ENCODE results near the gene CAMSAP2.

The CAMSAP2 gene, protein sequence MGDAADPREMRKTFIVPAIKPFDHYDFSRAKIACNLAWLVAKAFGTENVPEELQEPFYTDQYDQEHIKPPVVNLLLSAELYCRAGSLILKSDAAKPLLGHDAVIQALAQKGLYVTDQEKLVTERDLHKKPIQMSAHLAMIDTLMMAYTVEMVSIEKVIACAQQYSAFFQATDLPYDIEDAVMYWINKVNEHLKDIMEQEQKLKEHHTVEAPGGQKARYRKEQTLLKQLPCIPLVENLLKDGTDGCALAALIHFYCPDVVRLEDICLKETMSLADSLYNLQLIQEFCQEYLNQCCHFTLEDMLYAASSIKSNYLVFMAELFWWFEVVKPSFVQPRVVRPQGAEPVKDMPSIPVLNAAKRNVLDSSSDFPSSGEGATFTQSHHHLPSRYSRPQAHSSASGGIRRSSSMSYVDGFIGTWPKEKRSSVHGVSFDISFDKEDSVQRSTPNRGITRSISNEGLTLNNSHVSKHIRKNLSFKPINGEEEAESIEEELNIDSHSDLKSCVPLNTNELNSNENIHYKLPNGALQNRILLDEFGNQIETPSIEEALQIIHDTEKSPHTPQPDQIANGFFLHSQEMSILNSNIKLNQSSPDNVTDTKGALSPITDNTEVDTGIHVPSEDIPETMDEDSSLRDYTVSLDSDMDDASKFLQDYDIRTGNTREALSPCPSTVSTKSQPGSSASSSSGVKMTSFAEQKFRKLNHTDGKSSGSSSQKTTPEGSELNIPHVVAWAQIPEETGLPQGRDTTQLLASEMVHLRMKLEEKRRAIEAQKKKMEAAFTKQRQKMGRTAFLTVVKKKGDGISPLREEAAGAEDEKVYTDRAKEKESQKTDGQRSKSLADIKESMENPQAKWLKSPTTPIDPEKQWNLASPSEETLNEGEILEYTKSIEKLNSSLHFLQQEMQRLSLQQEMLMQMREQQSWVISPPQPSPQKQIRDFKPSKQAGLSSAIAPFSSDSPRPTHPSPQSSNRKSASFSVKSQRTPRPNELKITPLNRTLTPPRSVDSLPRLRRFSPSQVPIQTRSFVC (N-terminal part only)

DNA sequence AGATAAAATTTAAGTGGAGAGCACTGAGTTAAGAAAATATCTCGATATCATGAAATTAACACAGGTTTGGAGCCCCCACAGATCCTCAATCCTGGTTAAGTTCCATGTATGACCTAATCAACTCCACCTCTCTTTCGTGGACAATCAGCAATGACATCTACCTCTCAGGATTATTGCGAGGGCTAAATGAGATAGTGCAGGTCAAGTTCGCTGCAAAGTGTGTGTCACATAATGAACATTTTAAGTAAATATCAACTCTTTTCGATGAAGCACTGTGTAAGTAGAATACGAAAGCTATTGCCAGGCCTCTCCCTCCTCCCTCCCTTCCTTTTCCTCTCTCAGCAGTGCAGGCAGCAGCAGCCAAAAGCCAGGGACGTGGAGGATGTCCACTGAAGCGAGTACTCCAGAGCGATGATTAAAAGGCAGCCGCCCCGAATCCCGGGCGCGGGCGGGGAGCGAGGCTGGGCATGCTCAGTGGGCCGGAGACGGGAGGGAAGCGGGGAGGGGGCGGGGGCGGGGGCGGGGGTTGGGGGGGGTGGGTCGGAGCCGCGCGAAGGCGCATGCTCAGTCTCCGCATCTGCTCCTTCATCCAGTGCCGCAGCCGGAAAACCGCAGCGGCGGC is at the start of gene CAMSAP2:
Gene CAMSAP2 (plus strand): TSS at position 567 of the 622 bp plus-strand sequence. CDS start 935 bp downstream, outside the sequence.
- peak in 2 of 3 donors; percentile 24 to 54 for DNase-seq (ENCODE audit: low read depth in 2 of 3, low spot score in 1 of 3)

DNA sequence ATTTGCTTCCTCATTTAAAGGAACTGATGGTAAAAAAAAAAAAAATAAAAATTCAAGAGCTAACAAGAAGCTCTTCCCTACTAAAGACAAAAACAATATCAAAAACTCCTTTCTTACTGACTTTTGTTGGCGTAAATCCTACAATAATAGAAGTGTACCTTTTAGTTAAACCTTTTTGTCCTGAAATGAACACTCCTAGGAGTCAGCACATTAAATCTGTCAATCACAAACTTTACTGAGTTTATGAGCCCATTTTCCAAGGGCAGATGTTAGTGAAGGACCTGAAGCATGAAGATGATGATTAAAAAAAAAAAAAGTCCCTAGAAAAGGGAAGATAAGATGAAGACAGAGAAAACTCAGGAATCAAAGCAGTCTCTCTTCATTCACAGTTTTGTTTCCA is 46.4 kb upstream of the CAMSAP2 start:
- DNase-seq (ENCODE audit: low read depth in 2 of 3, low spot score in 1 of 3) = no peak

DNA sequence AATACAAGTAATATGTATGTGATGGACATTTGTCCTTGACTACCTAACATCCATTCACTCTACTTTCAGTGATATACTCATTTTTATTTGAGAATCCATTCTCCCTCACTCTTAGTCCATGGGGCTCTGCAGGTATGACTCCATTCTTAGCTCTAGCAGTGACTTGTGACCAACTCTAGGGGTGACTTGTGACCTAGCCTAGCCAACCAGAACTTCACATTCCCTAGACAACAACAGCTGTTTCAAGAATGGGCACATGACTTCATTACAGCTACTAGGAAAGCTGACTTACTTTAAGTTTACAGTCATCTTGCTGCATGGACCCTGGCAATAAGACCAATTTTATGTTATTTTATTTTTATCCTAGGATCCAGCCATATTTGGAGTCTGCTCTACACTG is 45.4 kb upstream of the CAMSAP2 start:
- DNase-seq (ENCODE audit: low read depth in 2 of 3, low spot score in 1 of 3) = no peak

DNA sequence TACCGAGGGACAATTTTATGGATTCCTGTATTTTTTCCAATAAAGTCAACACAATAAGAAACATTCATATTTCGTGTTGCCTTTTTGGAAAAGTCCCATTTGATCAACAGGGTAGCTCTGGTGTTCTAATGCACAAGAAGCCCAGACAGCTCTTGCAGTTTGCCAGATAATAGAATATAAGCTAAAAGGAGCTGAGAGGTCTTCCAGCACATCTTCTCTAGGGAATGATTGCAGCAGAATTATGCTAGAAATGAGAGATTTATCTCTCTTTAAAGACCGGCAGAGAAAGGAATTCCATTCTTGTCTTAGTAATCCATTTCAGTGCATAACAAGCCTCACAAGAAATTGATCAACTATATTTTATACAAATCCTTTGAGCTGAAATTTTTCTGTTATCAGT is 44.0 kb upstream of the CAMSAP2 start:
- no peak for DNase-seq (ENCODE audit: low read depth in 2 of 3, low spot score in 1 of 3)

DNA sequence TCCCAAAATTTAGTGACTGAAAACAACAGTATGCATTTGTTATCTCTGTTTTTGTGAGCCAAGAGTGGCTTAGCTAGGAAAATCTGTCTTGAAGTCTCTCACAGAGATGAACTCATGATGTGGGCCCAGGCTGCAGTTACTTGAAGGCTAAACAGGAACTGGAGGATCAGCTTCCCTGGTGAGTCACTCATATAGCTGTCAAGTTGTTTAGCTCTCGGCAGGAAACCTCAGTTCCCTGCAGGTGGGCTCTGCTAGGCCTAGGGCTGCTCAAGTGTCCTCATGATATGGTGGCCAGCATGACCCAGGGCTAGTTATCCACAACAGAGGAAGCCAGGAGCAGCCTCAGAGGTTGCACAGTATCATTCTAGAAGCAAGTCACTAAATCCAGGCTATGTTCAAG is 38.8 kb upstream of the CAMSAP2 start:
- DNase-seq (ENCODE audit: low read depth in 2 of 3, low spot score in 1 of 3) = no peak

DNA sequence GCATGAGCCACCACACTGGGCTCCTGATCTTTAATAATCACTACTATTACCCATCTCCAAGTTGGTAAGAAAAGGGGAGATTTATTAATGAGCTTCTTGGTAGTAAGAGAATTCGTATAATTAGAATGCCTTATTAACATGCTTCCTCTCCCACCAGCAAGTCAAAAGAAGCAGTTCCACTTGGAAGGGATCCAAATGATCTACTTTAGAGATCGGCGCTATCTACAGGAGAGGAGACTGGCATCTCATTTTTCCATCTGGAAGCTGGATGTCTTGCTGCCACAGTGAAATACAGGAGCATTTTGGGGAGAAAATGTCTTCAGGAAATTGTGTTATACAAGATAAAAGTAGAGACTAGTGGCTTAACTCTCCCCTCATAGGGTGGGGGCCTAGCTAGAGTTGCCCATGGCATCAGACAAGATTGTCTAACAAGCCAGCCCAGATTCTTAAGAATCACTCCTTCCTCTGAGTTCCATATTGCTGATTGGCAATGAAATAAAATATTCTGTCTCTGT is 33.6 kb upstream of the CAMSAP2 start:
- DNase-seq (ENCODE audit: low read depth in 2 of 3, low spot score in 1 of 3) = no peak

DNA sequence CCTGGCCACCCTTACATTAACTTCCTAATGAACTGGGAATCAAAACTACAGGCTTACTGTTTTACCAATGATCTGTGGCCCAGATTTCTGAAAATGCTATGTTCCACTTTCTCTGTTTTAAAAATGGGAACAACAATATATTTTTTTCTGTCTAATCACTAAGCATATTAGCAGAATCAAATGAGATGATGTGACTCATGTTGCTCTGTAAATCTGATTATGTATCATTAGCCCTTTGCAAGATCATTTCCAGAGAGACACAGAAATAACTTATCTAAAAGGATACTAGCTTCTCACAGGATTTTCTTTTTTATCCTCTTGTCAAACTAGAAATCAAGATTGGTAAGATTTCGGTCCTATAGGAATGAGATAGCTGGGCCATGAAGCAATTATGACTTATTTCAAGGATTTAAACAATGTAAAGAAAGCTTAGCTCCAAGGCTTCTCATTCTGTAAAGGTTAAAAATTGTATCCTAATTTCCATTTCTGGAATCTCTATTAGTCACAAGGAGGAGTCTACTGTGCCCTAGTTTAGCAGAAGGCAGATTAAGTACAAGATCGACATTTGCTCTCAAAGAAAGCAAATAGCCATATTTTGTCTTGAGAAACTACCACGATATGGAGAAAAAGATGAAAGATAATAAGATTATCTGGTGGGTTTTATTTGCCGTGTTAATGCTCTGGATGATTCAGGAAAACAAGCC is 32.4 kb upstream of the CAMSAP2 start:
- no peak for DNase-seq (ENCODE audit: low read depth in 2 of 3, low spot score in 1 of 3)

DNA sequence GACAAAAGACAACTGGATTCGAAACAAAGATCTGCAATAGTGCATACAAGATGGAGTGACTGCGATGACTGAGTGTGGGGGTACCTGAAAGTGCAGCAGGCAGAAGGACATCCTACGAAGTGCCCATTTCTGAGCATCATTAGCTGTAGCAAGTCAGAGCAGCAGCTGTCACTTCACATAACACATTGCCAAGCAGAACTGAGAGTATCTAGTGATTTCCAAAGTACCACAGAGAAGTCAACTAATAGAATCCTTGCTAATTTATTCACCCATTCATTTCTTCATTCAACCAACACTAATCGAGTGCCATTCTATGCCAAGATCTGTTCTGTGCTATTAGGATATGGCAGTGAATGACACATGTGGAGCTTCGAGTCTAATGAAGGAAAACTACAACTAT is 31.6 kb upstream of the CAMSAP2 start:
- no peak for DNase-seq (ENCODE audit: low read depth in 2 of 3, low spot score in 1 of 3)

DNA sequence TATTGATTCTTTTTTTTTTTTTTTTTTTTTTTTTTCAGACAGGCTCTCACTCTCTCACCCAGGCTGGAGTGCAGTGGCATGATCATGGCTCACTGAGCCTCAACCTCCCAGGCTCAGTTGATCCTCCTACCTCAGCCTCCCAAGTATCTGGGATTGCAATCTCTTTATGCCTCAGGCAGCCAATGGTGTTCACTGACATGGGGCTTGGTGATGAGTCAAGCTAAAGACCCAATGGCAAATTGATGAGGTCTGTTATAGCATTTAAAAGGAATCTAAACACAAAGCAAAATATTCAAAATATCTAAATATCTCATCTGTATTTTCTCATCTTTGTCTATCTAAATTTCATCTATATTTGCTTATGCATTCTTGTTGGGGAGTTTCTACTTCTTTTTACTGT is 30.5 kb upstream of the CAMSAP2 start:
- no peak for DNase-seq (ENCODE audit: low read depth in 2 of 3, low spot score in 1 of 3)

DNA sequence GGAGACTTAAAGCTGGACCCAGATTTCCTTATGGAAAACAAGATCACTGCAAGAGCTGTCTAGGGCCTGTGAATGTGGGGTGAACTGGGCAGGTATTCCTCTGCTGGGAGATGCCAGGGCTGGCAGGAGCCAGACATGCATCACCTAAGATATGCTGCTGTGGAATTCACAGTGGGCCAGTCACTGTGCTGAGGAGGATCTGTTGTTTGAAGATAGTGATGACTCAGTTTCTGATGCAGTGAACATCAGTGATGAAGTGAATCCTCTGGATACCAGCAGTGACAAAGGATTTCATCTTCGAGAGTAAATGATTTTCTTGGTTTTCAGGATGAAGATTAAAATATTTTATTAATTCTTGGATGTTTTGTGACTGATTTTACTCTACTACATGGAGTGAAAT is 29.9 kb upstream of the CAMSAP2 start:
- no peak for DNase-seq (ENCODE audit: low read depth in 2 of 3, low spot score in 1 of 3)

DNA sequence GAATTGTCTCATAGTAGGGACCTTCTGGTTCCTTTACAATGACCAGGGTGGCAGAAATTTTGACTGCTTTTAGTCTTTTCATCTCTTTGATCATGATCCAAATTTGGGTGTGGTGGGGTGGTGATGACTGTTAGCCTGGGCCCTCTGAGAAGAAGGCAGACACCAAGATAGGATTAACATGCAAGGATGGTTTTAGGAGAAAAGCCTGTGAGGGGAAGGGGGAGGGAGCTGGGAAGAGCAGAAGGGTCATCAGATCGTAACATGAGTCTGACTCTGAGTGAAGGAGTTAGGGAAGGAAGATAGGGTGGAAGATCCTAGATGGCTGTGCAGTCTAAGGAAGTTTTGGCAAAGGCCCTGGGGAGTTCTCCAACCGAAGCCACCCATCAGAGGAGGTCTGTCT is 28.5 kb upstream of the CAMSAP2 start:
- no peak for DNase-seq (ENCODE audit: low read depth in 2 of 3, low spot score in 1 of 3)

DNA sequence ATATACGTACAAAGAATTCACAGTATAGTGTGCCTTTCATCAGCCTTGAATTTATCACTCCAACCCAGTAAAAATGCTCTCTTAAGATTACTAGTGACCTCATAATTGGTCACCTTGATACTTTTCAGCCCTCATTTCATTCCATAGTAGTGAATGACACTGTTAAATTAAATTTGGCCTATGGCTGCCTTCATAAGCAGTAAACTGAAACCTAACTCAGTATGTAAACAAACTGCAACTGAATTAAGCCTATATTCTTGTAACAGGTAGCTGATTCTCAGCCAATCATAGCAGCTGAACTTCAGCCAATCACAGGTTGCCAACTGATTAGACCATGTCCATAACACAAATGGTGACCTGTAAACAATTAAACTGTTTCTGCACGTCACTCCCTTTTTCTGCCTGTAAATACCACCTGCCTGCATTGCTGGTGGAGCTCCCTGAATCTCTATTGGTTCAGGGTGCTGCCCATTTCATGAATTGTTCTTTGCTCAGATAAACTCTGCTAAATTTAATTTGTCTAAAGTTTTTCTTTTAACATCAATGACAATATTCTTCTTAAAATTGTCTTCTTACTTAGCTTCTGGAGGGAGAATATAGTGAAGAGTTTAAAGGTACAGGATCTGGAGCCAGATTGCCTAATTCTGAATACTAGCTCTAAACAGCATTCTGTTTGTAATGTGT is 24.0 kb upstream of the CAMSAP2 start:
- DNase-seq (ENCODE audit: low read depth in 2 of 3, low spot score in 1 of 3) = no peak

DNA sequence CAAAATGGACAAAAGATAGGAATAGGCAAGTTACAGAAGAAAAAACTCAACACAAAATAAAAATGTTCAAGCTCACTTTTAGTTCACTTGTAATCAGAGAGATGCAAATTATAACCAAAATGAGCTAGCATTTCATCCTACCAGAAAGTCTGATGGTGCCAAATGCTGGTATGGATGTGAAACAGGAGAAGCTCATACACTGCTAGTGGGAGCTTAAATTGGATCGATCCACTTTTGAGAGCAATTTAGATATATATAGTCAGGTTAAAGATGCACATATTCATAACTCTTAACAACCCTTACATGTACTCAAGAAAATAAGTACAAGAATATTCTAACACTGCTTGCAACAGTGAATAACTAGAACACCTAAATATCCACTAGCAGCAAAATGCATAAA is 18.5 kb upstream of the CAMSAP2 start:
- no peak for DNase-seq (ENCODE audit: low read depth in 2 of 3, low spot score in 1 of 3)

DNA sequence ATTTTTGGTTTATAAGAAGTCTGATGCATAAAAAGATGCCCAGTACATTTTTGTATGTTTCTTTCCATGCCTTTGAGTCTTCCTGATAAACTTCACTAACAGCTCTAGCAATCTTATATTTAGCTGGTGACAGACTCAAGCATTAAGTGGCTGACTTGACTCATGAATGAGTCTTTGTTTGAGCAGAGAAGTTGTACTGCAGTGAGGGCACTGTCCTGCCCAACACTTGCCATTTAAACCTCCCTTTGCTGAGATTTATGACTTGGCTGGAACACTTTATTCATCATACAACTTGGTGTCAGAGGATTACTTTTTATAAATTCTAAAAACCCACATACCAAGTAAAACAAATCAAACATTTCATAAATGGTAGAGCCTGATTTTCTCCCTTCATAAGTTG is 14.6 kb upstream of the CAMSAP2 start:
- no peak for DNase-seq (ENCODE audit: low read depth in 2 of 3, low spot score in 1 of 3)

DNA sequence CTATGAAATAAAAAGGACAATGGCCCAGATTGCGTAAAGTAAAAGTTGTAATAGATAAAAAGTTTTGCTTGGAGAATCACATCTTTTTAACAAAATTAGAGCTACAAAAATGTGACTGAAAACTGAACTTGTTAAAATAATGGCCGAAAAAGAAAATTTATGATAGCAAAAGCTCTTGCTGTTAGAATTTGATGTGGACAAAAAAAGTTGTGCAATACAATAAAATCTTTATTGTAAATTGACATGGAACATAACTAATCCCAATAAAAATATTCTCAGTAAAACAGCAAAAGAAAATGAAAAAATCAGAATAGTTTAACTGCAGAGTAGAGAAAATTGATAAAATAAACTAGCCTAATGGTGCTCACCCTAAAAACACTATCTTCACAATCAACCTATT is 11.4 kb upstream of the CAMSAP2 start:
- no peak for DNase-seq (ENCODE audit: low read depth in 2 of 3, low spot score in 1 of 3)

DNA sequence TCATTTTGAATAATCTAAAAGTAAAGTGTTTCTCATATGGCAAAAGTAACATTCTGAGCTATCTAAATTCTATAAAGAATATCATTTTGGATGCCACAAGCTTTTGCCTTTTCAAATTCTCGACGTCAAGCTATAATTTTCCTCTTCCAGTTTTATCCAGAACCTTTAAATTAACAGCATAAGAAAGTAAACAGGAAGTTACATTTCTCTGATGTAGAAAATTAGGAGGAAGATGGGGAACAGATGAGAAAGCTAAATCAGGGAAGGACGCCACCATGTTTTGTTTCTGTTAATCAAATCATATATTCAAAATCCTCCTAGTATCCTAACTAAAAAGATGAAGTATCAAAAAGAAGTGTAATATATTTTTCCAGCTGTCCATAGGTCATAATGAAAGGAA is 8.8 kb upstream of the CAMSAP2 start:
- DNase-seq (ENCODE audit: low read depth in 2 of 3, low spot score in 1 of 3) = no peak

DNA sequence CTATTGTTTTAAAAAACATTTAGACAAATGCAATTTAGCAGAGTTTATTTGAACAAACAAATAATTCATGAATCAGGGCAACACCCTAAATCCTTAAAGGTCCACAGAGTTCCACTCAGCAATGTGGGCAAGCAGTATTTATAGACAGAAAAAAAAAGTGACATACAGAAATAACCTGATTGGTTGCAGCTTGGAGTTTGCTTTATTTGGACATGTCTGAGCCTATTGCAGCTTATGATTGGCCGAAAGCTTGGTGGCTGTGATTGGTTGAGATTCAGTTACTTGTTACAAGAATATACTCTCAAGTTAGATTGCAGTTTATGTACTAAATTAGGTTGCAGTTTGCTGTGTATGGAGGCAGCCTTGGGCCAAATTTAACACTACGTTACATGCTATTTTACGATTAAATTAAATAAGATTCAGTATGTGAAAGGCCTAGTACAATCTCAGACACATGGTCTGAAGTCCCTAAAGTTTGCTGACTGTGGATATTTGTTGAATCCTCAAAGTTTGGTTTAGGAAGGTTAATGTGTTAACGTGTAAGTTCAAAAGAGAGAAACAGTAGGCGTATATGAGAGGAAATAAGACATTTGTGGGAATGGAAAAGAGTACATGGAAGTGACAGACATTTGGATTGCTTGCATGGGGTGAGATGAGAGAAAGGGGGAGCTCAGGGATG is 6.9 kb upstream of the CAMSAP2 start:
- no peak for DNase-seq (ENCODE audit: low read depth in 2 of 3, low spot score in 1 of 3)

DNA sequence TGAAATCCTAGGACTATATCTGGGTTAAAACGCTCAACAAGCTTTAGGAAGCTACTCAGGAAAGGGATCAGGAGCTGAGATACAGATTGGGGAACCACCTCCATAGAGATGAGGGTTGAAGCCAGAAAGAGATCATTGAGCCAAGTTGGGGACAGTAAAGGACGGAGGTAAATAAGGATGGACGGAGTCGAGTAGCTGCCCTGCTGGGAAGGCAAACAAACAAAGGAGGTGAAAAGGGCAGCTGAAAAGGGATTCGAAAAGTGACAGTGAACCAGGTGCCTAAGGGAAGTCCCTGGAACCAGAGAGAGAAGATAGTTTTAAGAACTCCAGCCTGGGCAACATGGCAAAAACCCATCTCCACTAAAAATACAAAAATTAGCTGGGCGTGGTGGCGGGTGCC is 6.3 kb upstream of the CAMSAP2 start:
- DNase-seq (ENCODE audit: low read depth in 2 of 3, low spot score in 1 of 3) = no peak

DNA sequence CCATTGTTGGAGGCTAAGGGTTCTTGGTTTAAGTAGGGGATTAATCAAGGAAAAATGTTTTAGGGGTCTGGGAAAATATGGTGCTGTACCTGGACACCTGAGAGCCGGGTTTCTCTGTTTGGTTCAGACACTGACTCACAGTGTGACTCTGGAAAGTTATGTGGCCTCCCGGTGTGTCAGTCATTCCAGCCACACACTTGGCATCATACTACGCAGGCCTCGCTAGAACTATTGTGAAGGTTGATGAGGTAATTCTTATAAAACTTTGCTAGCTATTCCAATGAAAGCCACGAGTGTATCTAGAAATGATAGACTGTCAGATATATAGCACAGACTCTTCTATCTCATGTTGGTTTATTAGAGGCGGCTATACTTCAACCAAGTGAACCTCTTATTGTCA is 4.8 kb upstream of the CAMSAP2 start:
- DNase-seq (ENCODE audit: low read depth in 2 of 3, low spot score in 1 of 3) = peak in 2 of 3 donors; percentile 14 to 29
